Stimulated activated CD8-positive, alpha-beta memory T cell treated with anti-CD3 and anti-CD28 coated beads, Interleukin-7, amount 100 ng/mL, for 24 hours (primary cell): ENCODE data around the gene USB1.
"Not testable (repeated sequence)": the region's sequence is repeated elsewhere in the genome, so short reads cannot be mapped to it uniquely, and the experiment has no call there.

Source experiments
- DNase-seq: peaks from one replicate; pipeline ENCODE4 v3.0.0-alpha.2; 2020; ENCODE audit warnings: low read depth

The USB1 gene

DNA sequence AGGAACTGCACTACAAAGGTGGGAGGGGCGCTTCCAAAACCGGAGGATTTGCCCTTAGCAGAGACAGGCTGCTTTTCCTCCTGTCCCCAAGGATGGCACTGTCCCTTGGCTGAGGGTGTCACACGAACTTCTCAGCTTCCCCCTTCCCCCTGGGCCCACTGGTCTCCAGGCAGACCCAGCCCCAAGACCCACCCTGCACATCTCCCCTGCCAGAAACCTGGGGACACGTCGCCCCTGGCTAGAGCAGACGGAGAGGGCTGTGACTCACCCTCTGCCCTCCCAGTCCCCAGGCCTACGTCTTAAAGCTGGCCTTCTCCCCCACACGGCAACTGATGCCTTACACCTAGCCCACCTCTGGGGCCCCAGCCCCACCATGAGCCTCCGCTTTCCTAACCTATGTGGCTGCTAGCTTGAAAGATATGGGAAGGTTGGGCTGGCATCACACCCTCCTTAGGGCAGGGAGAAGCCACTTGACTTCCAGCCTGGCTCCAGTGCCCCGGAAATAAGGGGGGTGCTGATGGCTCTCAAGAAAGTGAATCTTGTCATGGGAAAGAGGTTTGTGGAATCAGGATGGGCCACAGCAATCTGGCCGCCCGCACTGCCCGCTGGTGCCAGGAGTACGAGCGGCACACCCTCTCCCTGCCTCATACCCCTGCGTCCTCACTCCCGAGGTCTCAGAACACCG is 5.3 kb upstream of the USB1 start:
- no peak for DNase-seq

DNA sequence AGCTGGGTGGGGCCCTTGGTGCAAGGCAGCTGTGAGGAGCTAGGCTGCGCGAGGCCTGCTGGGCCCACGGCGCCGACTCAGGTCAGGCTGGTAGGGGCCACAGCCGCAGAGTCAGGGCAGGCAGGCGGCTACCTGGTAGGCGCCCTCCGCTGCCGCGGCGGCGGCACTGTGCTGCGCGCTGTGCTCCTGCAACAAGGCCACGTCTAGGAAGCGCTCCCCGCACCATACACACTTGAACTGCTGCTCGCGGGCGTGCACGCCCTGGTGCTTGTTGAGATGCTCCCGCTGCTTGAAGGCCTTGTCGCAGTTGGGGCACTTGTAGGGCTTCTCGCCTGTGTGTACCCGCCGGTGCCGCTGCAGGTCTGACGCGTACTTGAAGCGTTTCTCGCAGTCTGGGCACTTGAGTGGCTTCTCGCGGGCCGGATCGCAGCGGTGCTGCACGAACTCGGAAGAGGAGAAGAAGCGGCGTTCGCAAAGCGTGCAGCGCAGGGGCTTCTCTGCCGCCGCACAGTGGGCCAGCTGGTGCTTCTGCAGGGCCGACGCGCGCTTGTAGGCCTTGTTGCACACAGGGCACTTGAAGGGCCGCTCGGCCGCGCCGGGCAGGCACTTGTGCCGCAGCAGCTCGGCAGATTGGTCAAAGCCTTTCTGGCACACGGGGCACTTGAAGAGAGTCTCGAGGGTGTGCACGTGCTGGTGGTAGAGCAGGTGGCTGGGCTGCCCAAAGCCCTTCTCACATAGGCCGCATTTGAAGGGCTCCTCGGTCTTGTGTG is 4.6 kb upstream of the USB1 start:
- no peak for DNase-seq

DNA sequence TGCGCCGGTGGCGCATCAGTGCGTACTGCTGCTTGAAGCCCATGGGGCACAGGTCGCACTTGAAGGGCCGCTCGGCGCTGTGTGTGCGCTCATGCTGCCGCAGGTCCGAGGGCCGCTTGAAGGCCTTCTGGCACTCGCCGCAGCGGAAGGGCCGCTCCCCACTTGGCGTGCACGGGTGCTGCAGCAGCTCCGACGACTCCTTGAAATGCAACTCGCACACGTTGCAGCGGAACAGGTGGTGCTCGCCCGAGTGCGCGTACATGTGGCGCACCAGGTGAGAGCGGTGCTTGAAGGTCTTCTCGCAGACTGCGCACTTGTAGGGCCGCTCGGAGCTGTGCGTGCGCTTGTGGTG is 4.1 kb upstream of the USB1 start:
- DNase-seq = no peak

DNA sequence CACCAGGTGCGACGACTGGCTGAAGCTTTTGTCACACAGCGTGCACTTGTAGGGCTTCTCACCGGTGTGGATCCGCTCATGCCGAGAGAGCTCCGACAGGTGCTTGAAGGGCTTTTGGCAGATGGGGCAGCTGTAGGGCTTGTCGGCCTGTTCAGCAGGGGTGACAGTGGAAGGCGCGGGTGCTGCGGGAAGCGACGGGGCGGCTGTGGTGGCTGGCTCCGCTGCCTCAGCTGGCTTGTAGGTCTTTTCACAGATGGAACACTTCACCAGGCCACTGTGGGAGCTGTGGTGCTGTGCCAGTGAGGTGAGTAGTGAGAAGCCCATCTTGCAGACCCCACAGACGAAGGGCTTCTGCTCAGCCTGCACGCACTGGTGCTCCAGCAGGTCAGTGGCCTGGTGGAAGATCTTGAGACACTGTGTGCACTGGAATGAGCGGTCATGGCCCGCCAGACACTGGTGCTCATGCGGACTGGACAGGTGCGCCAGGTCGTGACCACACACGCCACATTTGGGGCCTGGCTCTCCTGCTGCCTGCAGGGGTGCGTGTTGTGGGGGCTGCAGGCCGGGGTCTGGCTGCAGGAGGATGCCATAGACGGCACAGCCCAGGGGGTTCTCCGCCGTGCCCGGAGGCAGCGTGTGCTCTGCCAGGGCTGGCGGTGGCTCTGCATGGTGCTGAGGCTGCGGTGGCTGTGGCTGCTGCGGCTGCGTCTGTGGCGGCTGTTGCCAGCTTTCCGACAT is 3.5 kb upstream of the USB1 start:
- DNase-seq = no peak

GRCh38 chr16:57998486-57998885 is 2.7 kb upstream of the USB1 start:
- DNase-seq = peak; percentile 28

GRCh38 chr16:57998992-57999365 is 2.2 kb upstream of the USB1 start:
- DNase-seq = no peak

DNA sequence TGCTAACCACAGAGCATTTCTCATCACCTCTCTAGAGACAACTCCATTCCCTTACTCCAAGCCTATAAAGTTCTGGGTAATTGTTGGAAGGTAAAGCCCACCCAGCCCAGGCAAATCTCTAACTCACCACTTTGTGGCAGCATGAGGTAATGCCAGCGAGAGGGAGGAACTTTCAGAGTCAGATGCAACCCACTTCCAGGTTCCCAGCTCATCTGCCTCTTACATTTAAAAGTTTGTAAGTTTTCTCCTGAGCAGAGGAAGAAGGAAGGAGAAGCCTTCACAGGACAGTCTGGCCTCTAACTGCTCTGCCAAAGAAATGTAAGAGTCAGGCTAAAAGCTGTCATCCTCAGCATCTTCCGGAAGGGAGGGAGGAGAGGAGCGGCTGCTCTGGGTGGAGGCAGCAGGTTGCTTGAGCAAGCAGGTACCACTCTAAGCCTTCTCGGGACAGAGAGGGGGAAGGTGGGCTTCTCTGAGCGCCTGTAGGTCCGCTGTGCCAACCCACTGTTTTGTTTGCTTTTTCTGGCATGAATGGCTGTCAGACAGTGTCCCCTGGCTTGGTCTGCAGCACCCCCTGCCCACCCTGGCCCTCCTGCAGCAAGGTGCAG is 1.7 kb upstream of the USB1 start:
- DNase-seq = no peak

GRCh38 chr16:57999971-58000705 is 1.1 kb upstream of the USB1 start, which contains the start of gene ZNF319:
ZNF319 (minus strand) TSS chr16:58000672; CDS start chr16:57998265, 2,407 bp downstream.
- DNase-seq = no peak

DNA sequence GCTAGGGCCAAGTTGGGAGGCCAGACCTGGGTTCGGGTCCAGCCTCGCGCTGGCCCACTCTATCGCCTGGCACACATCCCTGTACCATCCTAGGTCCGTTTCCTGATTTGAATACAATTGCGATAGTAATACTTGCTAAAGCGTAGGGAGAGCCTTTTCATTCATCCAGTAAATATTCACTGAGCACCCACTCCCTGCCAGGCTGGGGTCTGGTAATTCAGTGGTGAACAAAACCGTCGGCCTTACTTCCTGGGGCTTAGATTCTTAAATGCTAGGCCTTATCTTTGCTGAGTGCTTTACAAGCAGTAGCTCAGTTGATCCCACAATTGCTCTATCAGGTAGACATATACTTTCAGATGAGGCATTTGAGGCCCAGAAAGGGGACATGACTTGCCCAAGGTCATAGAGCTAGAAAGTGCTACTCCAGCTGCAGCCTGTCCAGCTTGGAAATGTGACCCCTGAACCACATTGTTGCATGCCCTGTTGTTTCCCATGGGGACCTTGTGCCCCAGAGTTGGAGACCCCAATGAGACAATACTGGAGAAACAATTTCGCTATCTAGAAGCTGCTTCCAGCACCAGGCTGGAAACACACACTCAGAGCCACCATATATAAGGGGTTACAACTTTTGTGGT is 691 bp downstream of the USB1 start:
- no peak for DNase-seq

DNA sequence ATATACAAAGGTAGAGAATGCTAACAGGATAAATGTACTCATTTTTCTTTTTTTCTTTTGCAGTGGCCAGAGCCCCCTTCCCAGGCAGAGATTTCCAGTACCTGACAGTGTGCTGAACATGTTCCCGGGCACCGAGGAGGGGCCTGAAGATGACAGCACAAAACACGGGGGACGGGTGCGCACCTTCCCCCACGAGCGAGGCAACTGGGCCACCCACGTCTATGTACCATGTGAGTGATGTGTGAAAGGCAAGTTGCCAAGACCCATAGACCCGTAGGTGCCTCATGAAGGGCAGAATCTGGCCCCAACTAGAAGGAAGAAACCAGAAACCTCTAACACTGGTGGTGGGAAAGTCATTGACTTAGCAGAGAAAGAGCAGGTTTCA is 1.2 kb downstream of the USB1 start:
- DNase-seq = no peak

DNA sequence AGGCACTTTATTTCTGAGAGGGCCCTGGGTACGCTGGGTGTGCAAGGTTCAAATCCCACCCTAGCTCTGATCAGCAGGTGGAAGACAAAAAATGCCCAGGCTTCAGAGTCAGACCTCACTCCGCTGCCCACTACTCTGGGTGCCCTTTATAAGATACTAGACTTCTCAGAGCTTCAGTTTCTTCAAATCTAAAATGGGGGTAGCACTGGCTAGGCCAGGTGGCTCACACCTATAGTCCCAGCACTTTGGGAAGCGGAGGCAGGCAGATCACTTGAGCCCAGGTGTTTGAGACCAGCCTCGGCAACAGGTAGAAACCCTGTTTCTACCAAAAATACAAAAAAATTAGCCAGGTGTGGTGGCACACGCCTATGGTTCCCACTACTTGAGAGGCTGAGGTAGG is 1.7 kb downstream of the USB1 start:
- DNase-seq = no peak

DNA sequence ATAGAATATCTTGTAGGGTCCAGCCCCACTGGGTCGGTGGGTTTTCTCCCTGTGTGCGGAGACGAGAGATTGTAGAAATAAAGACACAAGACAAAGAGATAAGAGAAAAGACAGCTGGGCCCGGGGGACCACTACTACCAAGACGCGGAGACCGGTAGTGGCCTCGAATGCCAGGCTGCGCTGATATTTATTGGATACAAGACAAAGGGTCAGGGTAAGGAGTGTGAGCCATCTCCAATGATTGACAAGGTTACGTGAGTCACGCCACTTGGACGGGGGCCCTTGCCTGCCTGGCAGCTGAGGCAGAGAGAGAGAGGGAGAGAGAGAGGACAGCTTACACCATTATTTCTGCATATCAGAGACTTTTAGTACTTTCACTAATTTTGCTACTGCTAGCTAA is 3.5 kb downstream of the USB1 start:
- not testable (repeated sequence) for DNase-seq

- DNase-seq = no peak
Observed at GRCh38 chr16:58009856-58010416, 8.7 kb downstream of the USB1 start.

GRCh38 chr16:58010886-58011285 is 9.7 kb downstream of the USB1 start:
- no peak for DNase-seq

DNA sequence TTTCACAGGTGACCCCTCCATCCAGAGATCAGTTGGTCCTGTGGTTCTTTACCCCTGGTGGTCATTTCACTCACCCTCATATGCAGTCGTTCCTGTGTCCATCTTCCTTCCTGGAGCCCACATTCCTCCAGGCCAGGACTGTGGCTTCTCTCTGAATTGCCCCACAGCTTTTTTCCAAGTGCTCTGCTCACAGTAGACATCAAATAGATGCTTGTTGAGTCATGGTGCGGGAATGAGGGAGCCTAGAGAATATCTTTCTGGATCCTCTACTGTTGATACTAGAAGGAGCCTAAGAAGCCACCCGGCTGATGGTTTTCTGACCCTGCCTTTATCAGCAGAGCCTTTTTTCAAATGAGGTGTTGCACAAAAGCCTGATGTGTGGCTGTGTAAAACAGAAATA is 10.4 kb downstream of the USB1 start:
- DNase-seq = no peak

- no peak for DNase-seq
Observed at GRCh38 chr16:58012481-58012880, 11.3 kb downstream of the USB1 start.

DNA sequence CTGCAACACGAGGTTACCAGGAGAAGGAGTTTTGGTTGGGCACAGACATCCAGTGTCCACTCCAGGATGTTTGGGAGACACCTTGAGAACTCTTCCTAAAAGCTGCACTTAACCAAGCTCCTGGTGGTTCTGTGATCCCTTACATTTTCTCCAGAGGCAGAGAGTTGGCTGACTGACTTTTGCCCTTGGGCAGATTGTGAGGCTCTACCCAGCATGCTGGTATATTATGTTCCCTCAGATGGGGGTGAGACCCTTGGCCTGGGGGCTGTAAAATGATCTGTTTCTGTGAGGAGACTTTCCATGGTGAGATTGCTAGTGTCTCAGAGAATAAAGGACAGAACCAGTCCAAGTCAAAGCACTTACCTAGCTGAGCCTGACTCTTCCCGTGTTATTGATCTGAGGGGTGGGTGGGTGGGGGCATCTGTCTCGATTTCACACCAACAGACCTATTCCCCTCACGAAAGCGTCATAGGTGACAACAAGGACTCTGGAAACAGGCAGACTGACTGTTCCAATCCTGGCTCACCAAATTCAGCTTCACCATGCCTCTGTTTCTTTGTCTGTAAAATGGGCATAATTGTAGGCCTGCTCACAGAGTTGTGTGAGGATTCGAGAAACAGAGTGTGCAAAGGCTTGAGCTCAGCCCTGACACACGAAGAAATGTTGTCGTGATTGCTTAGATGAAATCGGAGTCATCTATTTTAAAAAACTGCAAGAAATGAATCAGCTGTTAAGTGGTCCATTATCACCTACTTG is 12.2 kb downstream of the USB1 start:
- DNase-seq = no peak

DNA sequence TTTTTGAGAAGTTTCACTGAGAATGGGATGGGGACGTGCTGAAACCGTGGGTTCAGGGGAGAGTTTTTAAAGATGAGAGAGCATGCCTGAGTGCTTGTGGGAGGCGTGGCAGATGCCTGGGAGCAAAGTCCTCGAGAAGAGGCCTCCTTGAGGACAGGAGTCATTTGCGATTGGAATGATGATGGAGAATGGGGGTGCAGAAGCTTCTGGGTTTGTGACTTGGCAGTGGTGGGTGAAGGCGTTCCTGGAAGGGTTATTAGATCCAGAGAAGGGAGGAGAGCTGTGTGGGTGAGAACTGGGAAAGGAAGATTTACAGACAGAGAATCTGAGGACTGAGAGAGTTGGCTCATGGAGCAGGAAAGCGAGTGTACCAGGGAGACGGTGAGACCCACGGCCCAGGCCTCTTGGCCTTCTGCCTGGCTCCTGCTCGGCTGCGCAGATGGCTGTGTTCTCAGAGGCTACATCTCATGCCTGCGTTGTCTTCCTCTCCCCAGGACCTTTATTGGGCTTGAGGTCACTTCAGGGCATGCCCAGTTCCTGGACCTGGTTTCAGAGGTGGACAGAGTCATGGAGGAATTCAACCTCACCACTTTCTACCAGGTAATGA is 15.7 kb downstream of the USB1 start:
- no peak for DNase-seq

DNA sequence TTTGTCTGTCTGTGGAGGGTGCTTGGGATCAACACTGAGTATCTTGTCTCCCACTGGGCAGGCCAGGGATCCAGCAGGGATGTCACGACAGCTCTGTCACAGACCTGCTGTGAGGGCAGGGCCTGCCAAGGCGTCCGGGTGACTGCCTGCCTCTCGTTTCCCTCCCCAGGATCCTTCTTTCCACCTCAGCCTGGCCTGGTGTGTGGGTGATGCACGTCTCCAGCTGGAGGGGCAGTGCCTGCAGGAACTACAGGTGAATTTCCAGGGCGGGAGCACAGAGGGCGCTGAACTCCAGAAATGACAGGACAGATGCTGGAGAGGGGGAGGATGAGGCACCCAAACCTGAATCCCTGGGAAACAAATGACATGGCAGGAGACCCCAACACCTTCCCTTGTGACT is 17.6 kb downstream of the USB1 start:
- DNase-seq = no peak
